K562 (cell line): ENCODE results near the gene TFF3. TPM values are rescaled to one million over a fixed set of nuclear protein-coding genes. Genes with fewer than 3 reads are reported as not detected.
A peak's percentile ranks its signal among the peaks of the same experiment; 100 is the strongest.

Experiments
- CBFA2T3 ChIP-seq: fragments of 450-650 bp; IDR thresholded peaks from 2 replicates; pipeline ENCODE4 v1.6.1; 2017
- CBX5 ChIP-seq: IDR thresholded peaks from 2 replicates; pipeline ENCODE4 v1.6.1; 2014; ENCODE audit warnings: low read depth, borderline replicate concordance
- CHCHD3 ChIP-seq: fragments of 250-450 bp; sonication (Bioruptor Pico); IDR thresholded peaks from 2 replicates; pipeline ENCODE4 v2.1.2; 2022; ENCODE audit warnings: mild to moderate bottlenecking
- FOS ChIP-seq: IDR thresholded peaks from 3 replicates; pipeline ENCODE4 v1.6.1; 2011; ENCODE audit not compliant: insufficient read length; ENCODE audit errors: extremely low read depth
- MBD2 ChIP-seq: sonication (generic); IDR thresholded peaks from 2 replicates; pipeline ENCODE4 v1.6.1; 2016; ENCODE audit warnings: low read depth, borderline replicate concordance
- POLR2H ChIP-seq: IDR thresholded peaks from 2 replicates; pipeline ENCODE4 v1.6.1; 2016; ENCODE audit warnings: missing genetic modification characterization, low read depth, mild to moderate bottlenecking, control low read depth, missing compliant biosample characterization, moderate library complexity
- RCOR1 ChIP-seq, 2 experiments: IDR thresholded peaks; 2 replicates each; pipeline ENCODE4 v1.6.1; 2012; ENCODE audit warnings: low read depth in 2 of 2, low read length in 2 of 2, borderline replicate concordance in 1 of 2, improper control_type of control experiment in 1 of 2
- XRCC5 ChIP-seq: fragments of 200-400 bp; formaldehyde crosslinking; IDR thresholded peaks from 2 replicates; pipeline ENCODE4 v1.6.1; 2017; ENCODE audit warnings: low read depth, mild to moderate bottlenecking, low read length
- polyA plus RNA-seq, 8 experiments: library from polyadenylated mRNA; depleted of rRNA in 4 of 8; stranded (reverse) in 5 of 8; unstranded in 3 of 8; fragments of >200 nt; fragmentation: Nextera tagmentation in 2 of 8; fragmentation: Illumina TruSeq in 1 of 8; extraction: Ambion mirVana in 2 of 8; extraction: Trizol in 1 of 8; gene quantifications; 2 replicates each; pipeline versions ENCODE4 v1.2.1 to v1.2.3, GENCODE V29; 2011 to 2014; ENCODE audit warnings: inconsistent platforms in 1 of 8, missing spikeins in 1 of 8
- total RNA-seq, 7 experiments: library from RNA; depleted of rRNA in 6 of 7; stranded (reverse); fragments of >200 nt in 6 of 7; fragmentation: Illumina TruSeq in 2 of 7; extraction: Trizol in 2 of 7; gene quantifications; 2 replicates each; pipeline versions ENCODE4 v1.2.1 to v1.2.3, GENCODE V29; 2011 to 2021; ENCODE audit warnings: low replicate concordance in 1 of 7
- TF ChIP-seq, protein P1 (sequence below): fragments of 200-600 bp; sonication (generic); IDR thresholded peaks from one replicate; pipeline ENCODE4 v1.6.1; 2012; ENCODE audit warnings: mild to moderate bottlenecking, low read depth, low read length, inconsistent platforms
- TF ChIP-seq, protein P2 (sequence below): fragments of 250-450 bp; sonication (Bioruptor Pico); IDR thresholded peaks from 2 replicates; pipeline ENCODE4 v1.6.1; 2021; ENCODE audit warnings: mild to moderate bottlenecking
- TF ChIP-seq, protein P3 (sequence below): fragments of 450-650 bp; IDR thresholded peaks from 2 replicates; pipeline ENCODE4 v1.6.1; 2016
- TF ChIP-seq, protein P4 (sequence below), 3 experiments: IDR thresholded peaks in 2 of 3; conservative IDR thresholded peaks in 1 of 3; 2 replicates each; pipeline ENCODE4 v1.5.1; 2011 to 2012; ENCODE audit warnings: low read length in 3 of 3, mild to moderate bottlenecking in 3 of 3, control low read depth in 2 of 3, improper control_type of control experiment in 1 of 3, inconsistent platforms in 1 of 3, low read depth in 1 of 3, mixed read lengths in 1 of 3, moderate library complexity in 1 of 3; ENCODE audit not compliant: insufficient read depth in 2 of 3

Gene TFF3
- total and polyA plus RNA-seq, 9 of the 15 experiments (the other 6 are each of a cell fraction or from before 2014, with no cell fraction given): 0.78 TPM; not detected in 8

DNA sequence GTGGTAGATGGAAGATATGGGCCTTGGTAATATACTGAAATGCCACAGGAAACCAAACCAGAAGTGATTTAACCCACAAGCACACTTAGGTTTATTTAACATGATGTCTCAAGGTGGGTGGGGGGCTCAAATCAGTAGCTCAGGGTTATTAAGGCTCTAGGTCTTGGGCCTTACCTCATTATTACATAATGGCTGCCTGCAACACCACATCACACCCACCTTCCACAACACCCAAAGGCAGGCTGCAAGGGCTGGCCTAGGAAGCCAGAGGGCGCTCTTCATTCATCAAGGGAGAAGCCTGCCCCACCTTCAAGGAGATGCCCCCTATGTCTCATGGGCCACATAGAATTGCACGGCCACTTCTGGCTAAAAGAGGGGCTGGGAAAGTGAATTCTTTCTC, 45.1 kb upstream of the TFF3 start (continued):
- TF ChIP-seq, protein P1, sequence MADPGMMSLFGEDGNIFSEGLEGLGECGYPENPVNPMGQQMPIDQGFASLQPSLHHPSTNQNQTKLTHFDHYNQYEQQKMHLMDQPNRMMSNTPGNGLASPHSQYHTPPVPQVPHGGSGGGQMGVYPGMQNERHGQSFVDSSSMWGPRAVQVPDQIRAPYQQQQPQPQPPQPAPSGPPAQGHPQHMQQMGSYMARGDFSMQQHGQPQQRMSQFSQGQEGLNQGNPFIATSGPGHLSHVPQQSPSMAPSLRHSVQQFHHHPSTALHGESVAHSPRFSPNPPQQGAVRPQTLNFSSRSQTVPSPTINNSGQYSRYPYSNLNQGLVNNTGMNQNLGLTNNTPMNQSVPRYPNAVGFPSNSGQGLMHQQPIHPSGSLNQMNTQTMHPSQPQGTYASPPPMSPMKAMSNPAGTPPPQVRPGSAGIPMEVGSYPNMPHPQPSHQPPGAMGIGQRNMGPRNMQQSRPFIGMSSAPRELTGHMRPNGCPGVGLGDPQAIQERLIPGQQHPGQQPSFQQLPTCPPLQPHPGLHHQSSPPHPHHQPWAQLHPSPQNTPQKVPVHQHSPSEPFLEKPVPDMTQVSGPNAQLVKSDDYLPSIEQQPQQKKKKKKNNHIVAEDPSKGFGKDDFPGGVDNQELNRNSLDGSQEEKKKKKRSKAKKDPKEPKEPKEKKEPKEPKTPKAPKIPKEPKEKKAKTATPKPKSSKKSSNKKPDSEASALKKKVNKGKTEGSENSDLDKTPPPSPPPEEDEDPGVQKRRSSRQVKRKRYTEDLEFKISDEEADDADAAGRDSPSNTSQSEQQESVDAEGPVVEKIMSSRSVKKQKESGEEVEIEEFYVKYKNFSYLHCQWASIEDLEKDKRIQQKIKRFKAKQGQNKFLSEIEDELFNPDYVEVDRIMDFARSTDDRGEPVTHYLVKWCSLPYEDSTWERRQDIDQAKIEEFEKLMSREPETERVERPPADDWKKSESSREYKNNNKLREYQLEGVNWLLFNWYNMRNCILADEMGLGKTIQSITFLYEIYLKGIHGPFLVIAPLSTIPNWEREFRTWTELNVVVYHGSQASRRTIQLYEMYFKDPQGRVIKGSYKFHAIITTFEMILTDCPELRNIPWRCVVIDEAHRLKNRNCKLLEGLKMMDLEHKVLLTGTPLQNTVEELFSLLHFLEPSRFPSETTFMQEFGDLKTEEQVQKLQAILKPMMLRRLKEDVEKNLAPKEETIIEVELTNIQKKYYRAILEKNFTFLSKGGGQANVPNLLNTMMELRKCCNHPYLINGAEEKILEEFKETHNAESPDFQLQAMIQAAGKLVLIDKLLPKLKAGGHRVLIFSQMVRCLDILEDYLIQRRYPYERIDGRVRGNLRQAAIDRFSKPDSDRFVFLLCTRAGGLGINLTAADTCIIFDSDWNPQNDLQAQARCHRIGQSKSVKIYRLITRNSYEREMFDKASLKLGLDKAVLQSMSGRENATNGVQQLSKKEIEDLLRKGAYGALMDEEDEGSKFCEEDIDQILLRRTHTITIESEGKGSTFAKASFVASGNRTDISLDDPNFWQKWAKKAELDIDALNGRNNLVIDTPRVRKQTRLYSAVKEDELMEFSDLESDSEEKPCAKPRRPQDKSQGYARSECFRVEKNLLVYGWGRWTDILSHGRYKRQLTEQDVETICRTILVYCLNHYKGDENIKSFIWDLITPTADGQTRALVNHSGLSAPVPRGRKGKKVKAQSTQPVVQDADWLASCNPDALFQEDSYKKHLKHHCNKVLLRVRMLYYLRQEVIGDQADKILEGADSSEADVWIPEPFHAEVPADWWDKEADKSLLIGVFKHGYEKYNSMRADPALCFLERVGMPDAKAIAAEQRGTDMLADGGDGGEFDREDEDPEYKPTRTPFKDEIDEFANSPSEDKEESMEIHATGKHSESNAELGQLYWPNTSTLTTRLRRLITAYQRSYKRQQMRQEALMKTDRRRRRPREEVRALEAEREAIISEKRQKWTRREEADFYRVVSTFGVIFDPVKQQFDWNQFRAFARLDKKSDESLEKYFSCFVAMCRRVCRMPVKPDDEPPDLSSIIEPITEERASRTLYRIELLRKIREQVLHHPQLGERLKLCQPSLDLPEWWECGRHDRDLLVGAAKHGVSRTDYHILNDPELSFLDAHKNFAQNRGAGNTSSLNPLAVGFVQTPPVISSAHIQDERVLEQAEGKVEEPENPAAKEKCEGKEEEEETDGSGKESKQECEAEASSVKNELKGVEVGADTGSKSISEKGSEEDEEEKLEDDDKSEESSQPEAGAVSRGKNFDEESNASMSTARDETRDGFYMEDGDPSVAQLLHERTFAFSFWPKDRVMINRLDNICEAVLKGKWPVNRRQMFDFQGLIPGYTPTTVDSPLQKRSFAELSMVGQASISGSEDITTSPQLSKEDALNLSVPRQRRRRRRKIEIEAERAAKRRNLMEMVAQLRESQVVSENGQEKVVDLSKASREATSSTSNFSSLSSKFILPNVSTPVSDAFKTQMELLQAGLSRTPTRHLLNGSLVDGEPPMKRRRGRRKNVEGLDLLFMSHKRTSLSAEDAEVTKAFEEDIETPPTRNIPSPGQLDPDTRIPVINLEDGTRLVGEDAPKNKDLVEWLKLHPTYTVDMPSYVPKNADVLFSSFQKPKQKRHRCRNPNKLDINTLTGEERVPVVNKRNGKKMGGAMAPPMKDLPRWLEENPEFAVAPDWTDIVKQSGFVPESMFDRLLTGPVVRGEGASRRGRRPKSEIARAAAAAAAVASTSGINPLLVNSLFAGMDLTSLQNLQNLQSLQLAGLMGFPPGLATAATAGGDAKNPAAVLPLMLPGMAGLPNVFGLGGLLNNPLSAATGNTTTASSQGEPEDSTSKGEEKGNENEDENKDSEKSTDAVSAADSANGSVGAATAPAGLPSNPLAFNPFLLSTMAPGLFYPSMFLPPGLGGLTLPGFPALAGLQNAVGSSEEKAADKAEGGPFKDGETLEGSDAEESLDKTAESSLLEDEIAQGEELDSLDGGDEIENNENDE: no peak
- TF ChIP-seq, protein P2, sequence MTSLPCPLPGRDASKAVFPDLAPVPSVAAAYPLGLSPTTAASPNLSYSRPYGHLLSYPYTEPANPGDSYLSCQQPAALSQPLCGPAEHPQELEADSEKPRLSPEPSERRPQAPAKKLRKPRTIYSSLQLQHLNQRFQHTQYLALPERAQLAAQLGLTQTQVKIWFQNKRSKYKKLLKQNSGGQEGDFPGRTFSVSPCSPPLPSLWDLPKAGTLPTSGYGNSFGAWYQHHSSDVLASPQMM (CRISPR knock-in tag): no peak
- TF ChIP-seq, protein P3, sequence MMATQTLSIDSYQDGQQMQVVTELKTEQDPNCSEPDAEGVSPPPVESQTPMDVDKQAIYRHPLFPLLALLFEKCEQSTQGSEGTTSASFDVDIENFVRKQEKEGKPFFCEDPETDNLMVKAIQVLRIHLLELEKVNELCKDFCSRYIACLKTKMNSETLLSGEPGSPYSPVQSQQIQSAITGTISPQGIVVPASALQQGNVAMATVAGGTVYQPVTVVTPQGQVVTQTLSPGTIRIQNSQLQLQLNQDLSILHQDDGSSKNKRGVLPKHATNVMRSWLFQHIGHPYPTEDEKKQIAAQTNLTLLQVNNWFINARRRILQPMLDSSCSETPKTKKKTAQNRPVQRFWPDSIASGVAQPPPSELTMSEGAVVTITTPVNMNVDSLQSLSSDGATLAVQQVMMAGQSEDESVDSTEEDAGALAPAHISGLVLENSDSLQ: no peak
- TF ChIP-seq RCOR1 (IDR thresholded peaks at IDR 0.05; ENCODE audit: borderline replicate concordance in 1 of 2, low read depth in 2 of 2, low read length in 2 of 2) (peak in 1 of 2 experiments; percentile 85; a peak in 2 of 4 replicates), FOS (no peak), XRCC5 (peak; percentile 63; the same call in 1 of the 2 replicates), CHCHD3 (no peak), CBX5 (peak; percentile 69; the same call in 1 of the 2 replicates), MBD2 (no peak), CBFA2T3 (no peak), POLR2H (tag) (no peak)
- TF ChIP-seq, protein P4, sequence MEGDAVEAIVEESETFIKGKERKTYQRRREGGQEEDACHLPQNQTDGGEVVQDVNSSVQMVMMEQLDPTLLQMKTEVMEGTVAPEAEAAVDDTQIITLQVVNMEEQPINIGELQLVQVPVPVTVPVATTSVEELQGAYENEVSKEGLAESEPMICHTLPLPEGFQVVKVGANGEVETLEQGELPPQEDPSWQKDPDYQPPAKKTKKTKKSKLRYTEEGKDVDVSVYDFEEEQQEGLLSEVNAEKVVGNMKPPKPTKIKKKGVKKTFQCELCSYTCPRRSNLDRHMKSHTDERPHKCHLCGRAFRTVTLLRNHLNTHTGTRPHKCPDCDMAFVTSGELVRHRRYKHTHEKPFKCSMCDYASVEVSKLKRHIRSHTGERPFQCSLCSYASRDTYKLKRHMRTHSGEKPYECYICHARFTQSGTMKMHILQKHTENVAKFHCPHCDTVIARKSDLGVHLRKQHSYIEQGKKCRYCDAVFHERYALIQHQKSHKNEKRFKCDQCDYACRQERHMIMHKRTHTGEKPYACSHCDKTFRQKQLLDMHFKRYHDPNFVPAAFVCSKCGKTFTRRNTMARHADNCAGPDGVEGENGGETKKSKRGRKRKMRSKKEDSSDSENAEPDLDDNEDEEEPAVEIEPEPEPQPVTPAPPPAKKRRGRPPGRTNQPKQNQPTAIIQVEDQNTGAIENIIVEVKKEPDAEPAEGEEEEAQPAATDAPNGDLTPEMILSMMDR (IDR thresholded peaks at IDR 0.05 in 2 of 3, conservative IDR thresholded peaks at IDR 0.05 in 1 of 3; ENCODE audit: insufficient read depth in 2 of 3, low read depth in 1 of 3, low read length in 3 of 3): peak; percentile 61 to 77 (median 63); a peak in 5 of 6 replicates
